ENCODE measurements around the gene IQGAP3.

The IQGAP3 gene

GRCh38 chr1:156497743-156498431 lies 74.5 kb downstream of the IQGAP3 start:
- Histone ChIP-seq H3K4me3 (ENCODE audit: low read depth, low read length) (peak overlapping the region; percentile 82), H3K9me3 (ENCODE audit: control insufficient read depth, insufficient read depth, low read length) (no peaks in the 10 kb centered on the region), H3K4me1 (ENCODE audit: control insufficient read depth, insufficient read depth, low read length) (peaks cover 35% of the 10 kb centered on the region), H3K9ac (ENCODE audit: low read depth, low read length) (no peak overlapping the region), H3K27me3 (ENCODE audit: control insufficient read depth, insufficient read depth, low read length) (no peaks in the 10 kb centered on the region), H3K36me3 (ENCODE audit: control insufficient read depth, insufficient read depth, low read length) (no peaks in the 10 kb centered on the region)

- Histone ChIP-seq H3K9me3 (ENCODE audit: control insufficient read depth, insufficient read depth, low read length) (no peaks in the 10 kb centered on the region), H3K9ac (ENCODE audit: low read depth, low read length) (no peak overlapping the region), H3K4me3 (ENCODE audit: low read depth, low read length) (no peak overlapping the region), H3K36me3 (ENCODE audit: control insufficient read depth, insufficient read depth, low read length) (no peaks in the 10 kb centered on the region), H3K4me1 (ENCODE audit: control insufficient read depth, insufficient read depth, low read length) (peaks cover 30% of the 10 kb centered on the region), H3K27me3 (ENCODE audit: control insufficient read depth, insufficient read depth, low read length) (no peaks in the 10 kb centered on the region)
Measured at GRCh38 chr1:156497078-156497742, 75.2 kb downstream of the IQGAP3 start.

GRCh38 chr1:156496211-156496761 lies 76.1 kb downstream of the IQGAP3 start:
- no peaks in the 10 kb centered on the region for H3K9me3 ChIP-seq (ENCODE audit: control insufficient read depth, insufficient read depth, low read length)
- H3K4me1 ChIP-seq (ENCODE audit: control insufficient read depth, insufficient read depth, low read length) = peaks cover 34% of the 10 kb centered on the region
- H3K4me3 ChIP-seq (ENCODE audit: low read depth, low read length) = peak overlapping the region; percentile 22
- no peaks in the 10 kb centered on the region for H3K27me3 ChIP-seq (ENCODE audit: control insufficient read depth, insufficient read depth, low read length)
- H3K9ac ChIP-seq (ENCODE audit: low read depth, low read length) = no peak overlapping the region
- no peaks in the 10 kb centered on the region for H3K36me3 ChIP-seq (ENCODE audit: control insufficient read depth, insufficient read depth, low read length)

GRCh38 chr1:156495401-156496140 lies 76.8 kb downstream of the IQGAP3 start:
- H3K4me3 ChIP-seq (ENCODE audit: low read depth, low read length) = no peak overlapping the region
- peaks cover 41% of the 10 kb centered on the region for H3K4me1 ChIP-seq (ENCODE audit: control insufficient read depth, insufficient read depth, low read length)
- no peak overlapping the region for H3K9ac ChIP-seq (ENCODE audit: low read depth, low read length)
- H3K36me3 ChIP-seq (ENCODE audit: control insufficient read depth, insufficient read depth, low read length) = no peaks in the 10 kb centered on the region
- no peaks in the 10 kb centered on the region for H3K9me3 ChIP-seq (ENCODE audit: control insufficient read depth, insufficient read depth, low read length)
- no peaks in the 10 kb centered on the region for H3K27me3 ChIP-seq (ENCODE audit: control insufficient read depth, insufficient read depth, low read length)

DNA sequence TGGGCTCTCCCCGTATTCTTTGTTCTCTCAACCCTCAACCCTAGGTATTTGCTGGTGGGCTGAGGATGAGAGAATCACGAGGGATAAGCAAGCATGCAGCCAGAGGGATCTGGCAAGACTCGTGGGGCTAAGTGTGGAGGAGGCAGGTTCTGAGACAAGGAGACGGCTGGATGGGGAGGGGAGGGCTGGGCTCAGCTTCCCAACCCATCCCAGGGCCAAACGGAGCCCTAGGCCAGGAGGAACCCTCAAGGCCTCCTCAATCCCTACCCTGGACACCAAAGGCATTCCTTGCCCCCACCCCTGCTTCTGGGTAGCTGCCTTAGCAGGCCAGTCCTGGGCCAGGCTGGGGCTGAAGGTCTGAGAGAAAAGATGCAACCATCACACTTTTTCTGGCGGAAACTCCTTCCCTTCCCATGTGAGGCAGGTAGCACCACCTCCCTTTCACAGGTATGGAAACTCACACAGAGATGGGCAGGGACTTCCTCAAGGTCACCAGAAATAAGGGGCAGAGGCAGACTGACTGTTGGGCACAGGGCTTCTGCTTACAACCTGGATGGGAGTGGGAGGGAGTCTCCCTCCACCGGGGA lies 78.0 kb downstream of the IQGAP3 start:
- Histone ChIP-seq H3K4me3 (ENCODE audit: low read depth, low read length) (no peak overlapping the region), H3K9ac (ENCODE audit: low read depth, low read length) (peak overlapping the region; percentile 65), H3K36me3 (ENCODE audit: control insufficient read depth, insufficient read depth, low read length) (no peaks in the 10 kb centered on the region), H3K27me3 (ENCODE audit: control insufficient read depth, insufficient read depth, low read length) (no peaks in the 10 kb centered on the region), H3K9me3 (ENCODE audit: control insufficient read depth, insufficient read depth, low read length) (no peaks in the 10 kb centered on the region), H3K4me1 (ENCODE audit: control insufficient read depth, insufficient read depth, low read length) (peaks cover 50% of the 10 kb centered on the region)

DNA sequence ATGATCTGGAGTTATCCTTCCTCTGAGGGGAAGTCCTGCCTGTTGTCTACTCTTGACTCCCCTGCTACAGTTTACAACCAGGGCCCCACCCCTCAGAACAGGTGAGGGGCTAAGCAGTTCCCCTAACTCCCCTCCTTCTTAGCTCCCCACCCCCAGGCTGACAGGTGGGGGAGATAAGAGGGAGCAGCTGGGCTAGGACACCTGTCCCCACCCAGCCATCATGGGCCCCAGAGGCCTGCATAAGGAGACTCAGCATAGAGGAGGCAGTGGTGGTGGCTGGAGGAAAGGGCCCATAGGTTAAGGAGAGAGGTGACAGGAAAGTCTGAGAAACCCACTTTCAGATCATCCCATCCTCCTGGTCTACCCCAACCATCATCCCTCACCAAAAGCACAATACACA lies 78.6 kb downstream of the IQGAP3 start:
- H3K9me3 ChIP-seq (ENCODE audit: control insufficient read depth, insufficient read depth, low read length) = no peaks in the 10 kb centered on the region
- H3K4me1 ChIP-seq (ENCODE audit: control insufficient read depth, insufficient read depth, low read length) = peaks cover 54% of the 10 kb centered on the region
- H3K4me3 ChIP-seq (ENCODE audit: low read depth, low read length) = no peak overlapping the region
- no peak overlapping the region for H3K9ac ChIP-seq (ENCODE audit: low read depth, low read length)
- no peaks in the 10 kb centered on the region for H3K27me3 ChIP-seq (ENCODE audit: control insufficient read depth, insufficient read depth, low read length)
- H3K36me3 ChIP-seq (ENCODE audit: control insufficient read depth, insufficient read depth, low read length) = no peaks in the 10 kb centered on the region

DNA sequence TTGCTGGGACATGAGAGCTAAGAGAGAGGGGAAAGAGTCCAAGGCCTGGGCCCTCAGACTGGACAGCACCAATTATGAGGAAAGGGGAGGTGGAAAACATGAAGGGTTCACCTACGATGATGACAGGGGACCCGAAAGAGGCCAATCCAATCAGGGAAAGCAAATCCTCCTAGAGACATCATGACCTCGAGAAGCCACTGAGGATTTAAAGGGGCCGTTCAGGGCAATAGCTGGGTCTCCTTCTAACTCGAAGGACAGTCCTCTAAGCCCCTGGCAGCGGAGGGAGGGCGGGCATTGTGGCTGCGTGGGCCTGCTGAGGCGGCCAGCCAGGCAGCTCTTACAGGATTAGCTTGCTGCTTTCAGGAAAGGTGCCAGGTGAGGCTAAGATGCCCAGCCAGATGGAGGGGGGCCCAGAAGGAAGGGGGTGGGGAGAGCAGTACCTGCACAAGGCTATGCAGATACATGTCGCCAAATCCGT lies 79.2 kb downstream of the IQGAP3 start:
- Histone ChIP-seq H3K9me3 (ENCODE audit: control insufficient read depth, insufficient read depth, low read length) (no peaks in the 10 kb centered on the region), H3K36me3 (ENCODE audit: control insufficient read depth, insufficient read depth, low read length) (peaks cover 2% of the 10 kb centered on the region), H3K4me1 (ENCODE audit: control insufficient read depth, insufficient read depth, low read length) (peaks cover 54% of the 10 kb centered on the region), H3K27me3 (ENCODE audit: control insufficient read depth, insufficient read depth, low read length) (no peaks in the 10 kb centered on the region), H3K4me3 (ENCODE audit: low read depth, low read length) (no peak overlapping the region), H3K9ac (ENCODE audit: low read depth, low read length) (no peak overlapping the region)

- H3K4me3 ChIP-seq (ENCODE audit: low read depth, low read length) = no peak overlapping the region
- H3K27me3 ChIP-seq (ENCODE audit: control insufficient read depth, insufficient read depth, low read length) = no peaks in the 10 kb centered on the region
- no peaks in the 10 kb centered on the region for H3K9me3 ChIP-seq (ENCODE audit: control insufficient read depth, insufficient read depth, low read length)
- peaks cover 2% of the 10 kb centered on the region for H3K36me3 ChIP-seq (ENCODE audit: control insufficient read depth, insufficient read depth, low read length)
- H3K9ac ChIP-seq (ENCODE audit: low read depth, low read length) = no peak overlapping the region
- H3K4me1 ChIP-seq (ENCODE audit: control insufficient read depth, insufficient read depth, low read length) = peaks cover 49% of the 10 kb centered on the region
Measured at GRCh38 chr1:156492591-156493080, 79.7 kb downstream of the IQGAP3 start.

GRCh38 chr1:156492013-156492590 lies 80.3 kb downstream of the IQGAP3 start:
- H3K27me3 ChIP-seq (ENCODE audit: control insufficient read depth, insufficient read depth, low read length) = no peaks in the 10 kb centered on the region
- no peak overlapping the region for H3K4me3 ChIP-seq (ENCODE audit: low read depth, low read length)
- H3K36me3 ChIP-seq (ENCODE audit: control insufficient read depth, insufficient read depth, low read length) = peaks cover 2% of the 10 kb centered on the region
- no peaks in the 10 kb centered on the region for H3K9me3 ChIP-seq (ENCODE audit: control insufficient read depth, insufficient read depth, low read length)
- peaks cover 44% of the 10 kb centered on the region for H3K4me1 ChIP-seq (ENCODE audit: control insufficient read depth, insufficient read depth, low read length)
- no peak overlapping the region for H3K9ac ChIP-seq (ENCODE audit: low read depth, low read length)

- H3K4me3 ChIP-seq (ENCODE audit: low read depth, low read length) = no peak overlapping the region
- no peaks in the 10 kb centered on the region for H3K27me3 ChIP-seq (ENCODE audit: control insufficient read depth, insufficient read depth, low read length)
- peaks cover 37% of the 10 kb centered on the region for H3K4me1 ChIP-seq (ENCODE audit: control insufficient read depth, insufficient read depth, low read length)
- no peaks in the 10 kb centered on the region for H3K9me3 ChIP-seq (ENCODE audit: control insufficient read depth, insufficient read depth, low read length)
- H3K9ac ChIP-seq (ENCODE audit: low read depth, low read length) = no peak overlapping the region
- H3K36me3 ChIP-seq (ENCODE audit: control insufficient read depth, insufficient read depth, low read length) = peaks cover 2% of the 10 kb centered on the region
Measured at GRCh38 chr1:156491151-156491949, 81.0 kb downstream of the IQGAP3 start.

Data from iPS-15b (cell line).